ENCODE data around the gene MAN2A2.
"Not testable (repeated sequence)": the region's sequence is repeated elsewhere in the genome, so short reads cannot be mapped to it uniquely, and the experiment has no call there.

Gene MAN2A2

DNA sequence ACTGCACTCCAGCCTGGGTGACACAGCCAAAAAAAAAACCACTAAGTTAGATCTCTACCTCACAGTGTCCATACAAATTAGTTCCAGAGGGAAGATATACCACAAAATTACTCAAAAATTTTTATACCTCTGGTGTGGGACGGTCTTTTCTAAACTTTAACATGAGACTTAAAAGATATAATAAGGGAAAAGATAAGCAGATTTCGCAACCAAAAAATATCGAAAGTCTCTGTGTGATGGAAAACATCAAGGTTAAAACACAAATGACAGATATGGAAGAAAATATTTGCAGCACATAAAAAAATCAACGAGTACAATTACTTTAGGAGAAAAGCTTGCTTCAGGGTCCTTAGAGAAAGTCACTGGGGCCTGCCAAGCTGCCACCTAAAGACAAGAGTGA lies 18.8 kb downstream of the MAN2A2 start:
- H3K36me3 ChIP-seq (ENCODE audit: insufficient read depth, low read length), result peaks cover 33% of the 10 kb centered on the region; the same call in 1 of the 2 replicates
- H3K9me2 ChIP-seq (ENCODE audit: low read depth, low read length), result no peaks in the 10 kb centered on the region
- no peaks in the 10 kb centered on the region for H3K79me2 ChIP-seq (ENCODE audit: insufficient read depth, low read length)
- no peaks in the 10 kb centered on the region for H3K27me3 ChIP-seq (ENCODE audit: insufficient read depth, low read length)
- H3K9me3 ChIP-seq (ENCODE audit: low read length), result no peaks in the 10 kb centered on the region
- no peaks in the 10 kb centered on the region for H4K20me1 ChIP-seq (ENCODE audit: insufficient read depth, low read length)
- no peaks in the 10 kb centered on the region for H3K4me1 ChIP-seq (ENCODE audit: insufficient read depth, low read length, severe bottlenecking)
- H3F3A ChIP-seq (ENCODE audit: insufficient read depth, low read length), result no peaks in the 10 kb centered on the region
- H3K4me2 ChIP-seq (ENCODE audit: low read length), result no peak overlapping the region
- H3K4me3 ChIP-seq (ENCODE audit: low read depth, low read length, poor library complexity, severe bottlenecking), result no peak overlapping the region
- no peak overlapping the region for H2AFZ ChIP-seq (ENCODE audit: low read length)
- no peak overlapping the region for H3K9ac ChIP-seq (ENCODE audit: low read length)
- H3K27ac ChIP-seq (ENCODE audit: low read depth, low read length, poor library complexity, severe bottlenecking), result no peak overlapping the region
- TF ChIP-seq EZH2 (IDR thresholded peaks at IDR 0.05; ENCODE audit: borderline replicate concordance, low read length), result no peak
- no peak for TF ChIP-seq CTCF (IDR thresholded peaks at IDR 0.05; ENCODE audit: low read length)

GRCh38 chr15:90922712-90923322 lies 19.7 kb downstream of the MAN2A2 start:
- not testable (repeated sequence) for H4K20me1 ChIP-seq (ENCODE audit: insufficient read depth, low read length); H3K9me2 ChIP-seq (ENCODE audit: low read depth, low read length); H3K79me2 ChIP-seq (ENCODE audit: insufficient read depth, low read length); H3K4me2 ChIP-seq (ENCODE audit: low read length); H3K4me1 ChIP-seq (ENCODE audit: insufficient read depth, low read length, severe bottlenecking); H3K9ac ChIP-seq (ENCODE audit: low read length); H2AFZ ChIP-seq (ENCODE audit: low read length); H3K27ac ChIP-seq (ENCODE audit: low read depth, low read length, poor library complexity, severe bottlenecking); H3F3A ChIP-seq (ENCODE audit: insufficient read depth, low read length); H3K9me3 ChIP-seq (ENCODE audit: low read length); H3K4me3 ChIP-seq (ENCODE audit: low read depth, low read length, poor library complexity, severe bottlenecking); H3K27me3 ChIP-seq (ENCODE audit: insufficient read depth, low read length)
- peaks cover 33% of the 10 kb centered on the region; the same call in 1 of the 2 replicates for H3K36me3 ChIP-seq (ENCODE audit: insufficient read depth, low read length)

- H3K4me3 ChIP-seq (ENCODE audit: low read depth, low read length, poor library complexity, severe bottlenecking), result no peak overlapping the region
- no peak overlapping the region for H3K4me2 ChIP-seq (ENCODE audit: low read length)
- no peak overlapping the region for H3K27ac ChIP-seq (ENCODE audit: low read depth, low read length, poor library complexity, severe bottlenecking)
These were observed 21.3 kb downstream of the MAN2A2 start for GRCh38 chr15:90924375-90924774.

DNA sequence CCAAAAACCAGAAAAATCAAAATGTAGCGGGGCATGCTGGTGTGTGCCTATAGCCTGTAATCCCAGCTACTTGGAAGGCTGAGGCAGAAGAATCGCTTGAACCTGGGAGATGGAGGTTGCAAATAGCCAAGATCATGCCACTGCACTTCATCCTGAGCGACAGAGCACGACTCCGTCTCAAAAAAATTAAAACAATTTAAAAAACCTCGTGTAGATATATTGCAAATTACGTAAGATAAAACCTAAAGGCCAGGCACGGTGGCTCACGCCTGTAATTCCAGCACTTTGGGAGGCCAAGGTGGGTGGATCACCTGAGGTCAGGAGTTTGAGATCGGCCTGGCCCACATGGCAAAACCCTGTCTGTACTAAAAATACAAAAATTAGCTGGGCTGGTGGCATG lies 23.7 kb downstream of the MAN2A2 start:
- not testable (repeated sequence) for H3K27me3 ChIP-seq (ENCODE audit: insufficient read depth, low read length); H3K9ac ChIP-seq (ENCODE audit: low read length); H3K36me3 ChIP-seq (ENCODE audit: insufficient read depth, low read length); H4K20me1 ChIP-seq (ENCODE audit: insufficient read depth, low read length); H3K4me3 ChIP-seq (ENCODE audit: low read depth, low read length, poor library complexity, severe bottlenecking); H2AFZ ChIP-seq (ENCODE audit: low read length); H3K9me2 ChIP-seq (ENCODE audit: low read depth, low read length); H3K79me2 ChIP-seq (ENCODE audit: insufficient read depth, low read length); H3F3A ChIP-seq (ENCODE audit: insufficient read depth, low read length); H3K4me2 ChIP-seq (ENCODE audit: low read length); H3K9me3 ChIP-seq (ENCODE audit: low read length); H3K27ac ChIP-seq (ENCODE audit: low read depth, low read length, poor library complexity, severe bottlenecking)
- peaks cover 26% of the 10 kb centered on the region for H3K4me1 ChIP-seq (ENCODE audit: insufficient read depth, low read length, severe bottlenecking)

More at GRCh38 chr15:90924375-90924774, 21.3 kb downstream of the MAN2A2 start:
- TF ChIP-seq EZH2 (IDR thresholded peaks at IDR 0.05; ENCODE audit: borderline replicate concordance, low read length), result no peak
- TF ChIP-seq CTCF (IDR thresholded peaks at IDR 0.05; ENCODE audit: low read length), result no peak
- Histone ChIP-seq H3K27me3 (ENCODE audit: insufficient read depth, low read length) (no peaks in the 10 kb centered on the region), H3K79me2 (ENCODE audit: insufficient read depth, low read length) (no peaks in the 10 kb centered on the region), H3K36me3 (ENCODE audit: insufficient read depth, low read length) (peaks cover 23% of the 10 kb centered on the region; the same call in 1 of the 2 replicates), H4K20me1 (ENCODE audit: insufficient read depth, low read length) (no peaks in the 10 kb centered on the region), H3K9me2 (ENCODE audit: low read depth, low read length) (no peaks in the 10 kb centered on the region), H3K4me1 (ENCODE audit: insufficient read depth, low read length, severe bottlenecking) (peaks cover 12% of the 10 kb centered on the region), H3F3A (ENCODE audit: insufficient read depth, low read length) (no peaks in the 10 kb centered on the region), H3K9me3 (ENCODE audit: low read length) (no peaks in the 10 kb centered on the region), H3K9ac (ENCODE audit: low read length) (no peak overlapping the region), H2AFZ (ENCODE audit: low read length) (no peak overlapping the region)

DNA sequence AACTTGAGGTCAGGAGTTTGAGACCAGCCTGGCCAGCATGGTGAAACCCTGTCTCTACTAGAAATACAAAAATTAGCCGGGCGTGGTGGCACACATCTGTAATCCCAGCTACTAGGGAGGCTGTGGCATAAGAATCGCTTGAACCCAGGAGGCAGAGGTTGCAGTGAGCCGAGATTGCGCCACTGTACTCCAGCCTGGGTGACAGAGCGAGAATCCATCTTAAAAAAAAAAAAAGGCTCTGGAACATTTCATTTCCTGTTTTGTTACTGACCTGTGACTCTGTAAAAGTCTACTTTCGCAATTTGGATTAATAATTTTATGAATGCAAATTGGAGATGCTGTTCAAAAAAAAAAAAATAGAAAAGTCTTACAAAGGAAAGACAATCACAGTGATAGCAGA lies 25.0 kb downstream of the MAN2A2 start:
- H3K9me3 ChIP-seq (ENCODE audit: low read length); H3K36me3 ChIP-seq (ENCODE audit: insufficient read depth, low read length); H3K27me3 ChIP-seq (ENCODE audit: insufficient read depth, low read length); H2AFZ ChIP-seq (ENCODE audit: low read length); H4K20me1 ChIP-seq (ENCODE audit: insufficient read depth, low read length); H3K79me2 ChIP-seq (ENCODE audit: insufficient read depth, low read length); H3K4me3 ChIP-seq (ENCODE audit: low read depth, low read length, poor library complexity, severe bottlenecking); H3K9me2 ChIP-seq (ENCODE audit: low read depth, low read length); H3K4me2 ChIP-seq (ENCODE audit: low read length); H3F3A ChIP-seq (ENCODE audit: insufficient read depth, low read length): not testable (repeated sequence)
- H3K4me1 ChIP-seq (ENCODE audit: insufficient read depth, low read length, severe bottlenecking), result peaks cover 31% of the 10 kb centered on the region
- H3K27ac ChIP-seq (ENCODE audit: low read depth, low read length, poor library complexity, severe bottlenecking), result peak overlapping the region; percentile 43
- H3K9ac ChIP-seq (ENCODE audit: low read length), result peak overlapping the region; percentile 22; the same call in 1 of the 2 replicates

Measured in OCI-LY1 (cell line).